ENCODE data around the gene PRR12.

DNA sequence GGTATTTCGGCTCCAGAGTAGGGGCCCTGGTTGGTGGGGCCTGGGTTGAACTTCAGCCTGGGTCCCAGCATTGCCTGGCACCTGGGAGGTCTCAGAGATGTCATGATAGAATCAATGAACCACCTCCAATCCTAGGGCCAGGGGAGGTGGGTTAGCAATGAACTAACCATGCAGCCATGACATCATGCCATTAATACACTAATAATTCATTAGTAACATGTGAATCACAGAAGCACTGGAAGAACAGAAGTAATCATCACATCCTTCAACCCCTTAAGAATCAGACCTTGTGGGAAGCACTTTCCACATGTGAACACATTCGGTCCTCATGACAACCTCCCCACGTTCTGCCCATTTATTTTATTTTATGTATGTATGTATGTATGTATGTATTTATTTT, 17.6 kb upstream of the PRR12 start:
- TF ChIP-seq, protein P1, sequence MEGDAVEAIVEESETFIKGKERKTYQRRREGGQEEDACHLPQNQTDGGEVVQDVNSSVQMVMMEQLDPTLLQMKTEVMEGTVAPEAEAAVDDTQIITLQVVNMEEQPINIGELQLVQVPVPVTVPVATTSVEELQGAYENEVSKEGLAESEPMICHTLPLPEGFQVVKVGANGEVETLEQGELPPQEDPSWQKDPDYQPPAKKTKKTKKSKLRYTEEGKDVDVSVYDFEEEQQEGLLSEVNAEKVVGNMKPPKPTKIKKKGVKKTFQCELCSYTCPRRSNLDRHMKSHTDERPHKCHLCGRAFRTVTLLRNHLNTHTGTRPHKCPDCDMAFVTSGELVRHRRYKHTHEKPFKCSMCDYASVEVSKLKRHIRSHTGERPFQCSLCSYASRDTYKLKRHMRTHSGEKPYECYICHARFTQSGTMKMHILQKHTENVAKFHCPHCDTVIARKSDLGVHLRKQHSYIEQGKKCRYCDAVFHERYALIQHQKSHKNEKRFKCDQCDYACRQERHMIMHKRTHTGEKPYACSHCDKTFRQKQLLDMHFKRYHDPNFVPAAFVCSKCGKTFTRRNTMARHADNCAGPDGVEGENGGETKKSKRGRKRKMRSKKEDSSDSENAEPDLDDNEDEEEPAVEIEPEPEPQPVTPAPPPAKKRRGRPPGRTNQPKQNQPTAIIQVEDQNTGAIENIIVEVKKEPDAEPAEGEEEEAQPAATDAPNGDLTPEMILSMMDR (IDR thresholded peaks at IDR 0.05; ENCODE audit: extremely low read depth in 1 of 2, insufficient read depth in 1 of 2, low read depth in 1 of 2, low read length in 2 of 2): no peak
- TF ChIP-seq POLR2AphosphoS5 (IDR thresholded peaks at IDR 0.05; ENCODE audit: insufficient read depth, low read depth, low read length) (no peak), POLR2A (IDR thresholded peaks at IDR 0.05; ENCODE audit: low read depth, low read length) (no peak), EZH2 (IDR thresholded peaks at IDR 0.05; ENCODE audit: borderline replicate concordance, low read depth, low read length, severe bottlenecking) (no peak), MYC (IDR thresholded peaks at IDR 0.05; ENCODE audit: low read depth, low read length) (no peak)
